Neural progenitor cell (in vitro differentiated cells): ENCODE data around the gene U2AF2. TPM values are rescaled to one million over a fixed set of nuclear protein-coding genes. Genes with fewer than 3 reads are reported as not detected.
A peak's percentile ranks its signal among the peaks of the same experiment; 100 is the strongest.

Experiments
- DNase-seq: peaks from one replicate; pipeline ENCODE4 v3.0.0-alpha.2; 2016; ENCODE audit warnings: low spot score
- H2AFZ ChIP-seq: fragments of 200-600 bp; sonication (generic); replicated peaks from 2 replicates; pipeline ENCODE4 v1.6.1; 2016; ENCODE audit warnings: antibody characterized with exemption
- H3F3A ChIP-seq: fragments of 200-600 bp; sonication (generic); 2 replicates; pipeline ENCODE4 v1.6.1; 2016; ENCODE audit warnings: antibody characterized with exemption, low read depth
- H3K27ac ChIP-seq: fragments of 200-600 bp; sonication (generic); 2 replicates; pipeline ENCODE4 v1.5.1; 2016; ENCODE audit warnings: mild to moderate bottlenecking
- H3K27me3 ChIP-seq: fragments of 200-600 bp; sonication (generic); 2 replicates; pipeline ENCODE4 v1.6.1; 2016; ENCODE audit warnings: mild to moderate bottlenecking, moderate library complexity
- H3K36me3 ChIP-seq: fragments of 200-600 bp; sonication (generic); 2 replicates; pipeline ENCODE4 v1.5.1; 2016
- H3K4me1 ChIP-seq: fragments of 200-600 bp; sonication (generic); 2 replicates; pipeline ENCODE4 v1.6.1; 2016; ENCODE audit warnings: mixed run types
- H3K4me2 ChIP-seq: fragments of 200-600 bp; sonication (generic); 2 replicates; pipeline ENCODE4 v1.6.1; 2016
- H3K4me3 ChIP-seq: fragments of 200-600 bp; sonication (generic); 2 replicates; pipeline ENCODE4 v1.5.1; 2016
- H3K79me2 ChIP-seq: fragments of 200-600 bp; sonication (generic); 2 replicates; pipeline ENCODE4 v1.6.1; 2016; ENCODE audit warnings: low read depth
- H3K9ac ChIP-seq: fragments of 200-600 bp; sonication (generic); 2 replicates; pipeline ENCODE4 v1.6.1; 2016
- H3K9me3 ChIP-seq: fragments of 200-600 bp; sonication (generic); 2 replicates; pipeline ENCODE4 v1.5.1; 2016; ENCODE audit warnings: low read depth
- H4K20me1 ChIP-seq: fragments of 200-600 bp; sonication (generic); 2 replicates; pipeline ENCODE4 v1.6.1; 2016; ENCODE audit warnings: low read depth
- H3K27ac Mint-ChIP-seq: 3 replicates; pipeline ENCODE4 v1.8.0; 2021; ENCODE audit warnings: mixed read lengths
- H3K27me3 Mint-ChIP-seq: 2 replicates; pipeline ENCODE4 v1.8.0; 2022; ENCODE audit warnings: low read depth, mild to moderate bottlenecking, inconsistent platforms, moderate library complexity, mixed read lengths; ENCODE audit not compliant: insufficient read depth
- H3K36me3 Mint-ChIP-seq: 3 replicates; pipeline ENCODE4 v1.8.0; 2021; ENCODE audit warnings: mixed read lengths
- H3K4me1 Mint-ChIP-seq: 3 replicates; pipeline ENCODE4 v1.8.0; 2021; ENCODE audit warnings: mixed read lengths
- H3K4me3 Mint-ChIP-seq: 3 replicates; pipeline ENCODE4 v1.8.0; 2021; ENCODE audit warnings: mild to moderate bottlenecking, moderate library complexity, mixed read lengths
- H3K9me3 Mint-ChIP-seq: 3 replicates; pipeline ENCODE4 v1.8.0; 2020; ENCODE audit warnings: mixed read lengths
- EZH2 ChIP-seq: fragments of 200-600 bp; sonication (generic); IDR thresholded peaks from 2 replicates; pipeline ENCODE4 v1.6.1; 2017; ENCODE audit warnings: antibody characterized with exemption, mild to moderate bottlenecking, moderate library complexity
- EZH2phosphoT487 ChIP-seq: fragments of 200-600 bp; sonication (generic); IDR thresholded peaks from 2 replicates; pipeline ENCODE4 v1.6.1; 2017; ENCODE audit warnings: antibody characterized with exemption
- total RNA-seq: library from RNA; depleted of rRNA; stranded (reverse); fragments of >200 nt; gene quantifications from 2 replicates; pipeline ENCODE4 v1.2.3, GENCODE V29; 2015; ENCODE audit warnings: low replicate concordance
- TF ChIP-seq, protein P1 (sequence below): fragments of 200-600 bp; sonication (generic); IDR thresholded peaks from 2 replicates; pipeline ENCODE4 v1.5.1; 2017; ENCODE audit warnings: antibody characterized with exemption, mild to moderate bottlenecking

Gene U2AF2
- total RNA-seq, 1 donor from 2014 or later: 124 TPM

DNA sequence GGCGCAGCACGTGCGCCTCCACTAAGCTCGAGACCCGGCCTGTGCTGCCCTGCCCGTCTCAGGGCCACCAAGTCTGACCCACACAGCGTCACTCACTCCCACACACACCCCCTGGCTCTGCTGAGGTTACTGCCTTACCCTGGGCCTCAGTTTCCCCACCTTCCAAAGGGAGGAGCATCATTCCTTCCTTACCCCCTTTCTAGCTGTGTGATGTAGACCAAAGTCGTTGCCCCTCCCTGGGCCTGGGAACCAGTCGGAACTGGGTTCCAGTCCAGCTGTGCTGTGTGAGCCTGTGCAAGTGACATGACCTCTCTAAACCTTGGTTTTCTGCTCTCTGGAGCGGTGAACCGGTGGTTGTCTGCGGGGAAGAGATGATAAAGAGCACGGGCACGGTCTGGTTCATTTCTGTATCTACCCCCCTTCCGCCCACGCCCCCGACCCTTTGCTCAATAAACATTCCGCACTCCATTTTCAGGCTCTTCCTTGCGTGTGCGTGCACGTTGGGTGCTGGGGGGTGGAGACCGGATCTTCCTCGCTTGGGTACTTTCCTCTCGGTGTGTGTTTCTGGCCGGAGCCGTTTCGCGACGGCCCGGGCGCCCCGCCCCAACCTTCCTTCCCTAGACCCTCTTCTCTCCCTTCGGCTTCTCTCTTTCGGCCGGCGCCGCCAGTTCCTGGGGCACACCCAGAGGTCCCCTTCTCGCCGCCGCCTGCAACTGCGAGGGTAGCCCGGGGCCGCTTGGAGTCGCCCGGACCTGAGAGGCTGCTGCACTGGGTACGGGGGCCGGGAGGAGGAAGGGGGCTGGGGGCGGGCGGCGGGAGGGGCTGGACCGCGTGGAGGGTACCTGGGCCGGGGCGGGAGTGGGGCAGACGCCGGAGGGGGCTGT lies 11.6 kb upstream of the U2AF2 start, which contains the start of gene ZNF581:
Gene ZNF581, plus strand, starts transcription at position 647 of the 884 bp plus-strand sequence. CDS start 923 bp downstream, outside the sequence.
- DNase-seq: peak; percentile 82
- H3K9ac ChIP-seq: peak within 1 kb of the TSS; percentile 79
- peak within 1 kb of the TSS; percentile 80 for H3K4me3 ChIP-seq
- Mint-ChIP-seq H3K27me3 (peaks cover 20% of the 10 kb centered on the region), H3K4me3 (peak within 1 kb of the TSS; percentile 96), H3K4me1 (peaks cover 45% of the 10 kb centered on the region), H3K9me3 (no peaks in the 10 kb centered on the region), H3K36me3 (peaks cover 14% of the 10 kb centered on the region), H3K27ac (peak within 1 kb of the TSS; percentile 96)
- no peak within 1 kb of the TSS for H3K27ac ChIP-seq
- no peaks in the 10 kb centered on the region for H3K27me3 ChIP-seq
- peaks cover 86% of the 10 kb centered on the region for H3K79me2 ChIP-seq
- H3K9me3 ChIP-seq: no peaks in the 10 kb centered on the region
- H4K20me1 ChIP-seq: no peaks in the 10 kb centered on the region
- H2AFZ ChIP-seq: no peak within 1 kb of the TSS
- H3K4me1 ChIP-seq: peaks cover 29% of the 10 kb centered on the region
- H3F3A ChIP-seq: peaks cover 51% of the 10 kb centered on the region
- peak within 1 kb of the TSS; percentile 99 for H3K4me2 ChIP-seq
- H3K36me3 ChIP-seq: no peaks in the 10 kb centered on the region
- TF ChIP-seq, protein P1, sequence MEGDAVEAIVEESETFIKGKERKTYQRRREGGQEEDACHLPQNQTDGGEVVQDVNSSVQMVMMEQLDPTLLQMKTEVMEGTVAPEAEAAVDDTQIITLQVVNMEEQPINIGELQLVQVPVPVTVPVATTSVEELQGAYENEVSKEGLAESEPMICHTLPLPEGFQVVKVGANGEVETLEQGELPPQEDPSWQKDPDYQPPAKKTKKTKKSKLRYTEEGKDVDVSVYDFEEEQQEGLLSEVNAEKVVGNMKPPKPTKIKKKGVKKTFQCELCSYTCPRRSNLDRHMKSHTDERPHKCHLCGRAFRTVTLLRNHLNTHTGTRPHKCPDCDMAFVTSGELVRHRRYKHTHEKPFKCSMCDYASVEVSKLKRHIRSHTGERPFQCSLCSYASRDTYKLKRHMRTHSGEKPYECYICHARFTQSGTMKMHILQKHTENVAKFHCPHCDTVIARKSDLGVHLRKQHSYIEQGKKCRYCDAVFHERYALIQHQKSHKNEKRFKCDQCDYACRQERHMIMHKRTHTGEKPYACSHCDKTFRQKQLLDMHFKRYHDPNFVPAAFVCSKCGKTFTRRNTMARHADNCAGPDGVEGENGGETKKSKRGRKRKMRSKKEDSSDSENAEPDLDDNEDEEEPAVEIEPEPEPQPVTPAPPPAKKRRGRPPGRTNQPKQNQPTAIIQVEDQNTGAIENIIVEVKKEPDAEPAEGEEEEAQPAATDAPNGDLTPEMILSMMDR: no peak
- TF ChIP-seq EZH2phosphoT487 (no peak), EZH2 (no peak)

DNA sequence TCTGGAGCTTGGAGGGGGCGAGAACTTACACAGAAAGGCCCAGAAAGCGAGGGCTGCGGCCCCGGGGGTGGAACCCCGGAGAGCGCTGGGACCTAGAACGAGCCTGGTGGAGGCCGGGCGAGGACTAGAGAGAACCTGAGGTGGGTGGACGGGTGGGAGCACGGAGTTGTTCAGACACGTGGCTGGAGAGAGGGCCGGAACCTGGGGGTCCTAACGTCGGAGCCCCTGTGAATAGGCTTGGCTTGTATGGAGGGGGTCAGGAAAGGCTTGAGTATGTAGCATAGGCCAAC lies 11.0 kb upstream of the U2AF2 start:
- Mint-ChIP-seq H3K27ac (peak overlapping the region; percentile 96), H3K4me1 (peaks cover 45% of the 10 kb centered on the region), H3K36me3 (peaks cover 14% of the 10 kb centered on the region), H3K4me3 (peak overlapping the region; percentile 96), H3K9me3 (no peaks in the 10 kb centered on the region), H3K27me3 (peaks cover 20% of the 10 kb centered on the region)
- peaks cover 56% of the 10 kb centered on the region for H3F3A ChIP-seq
- no peaks in the 10 kb centered on the region for H3K27me3 ChIP-seq
- no peaks in the 10 kb centered on the region for H3K9me3 ChIP-seq
- H2AFZ ChIP-seq: no peak overlapping the region
- peak overlapping the region; percentile 79 for H3K9ac ChIP-seq
- no peak for DNase-seq
- no peak for TF ChIP-seq EZH2
- TF ChIP-seq, protein P1: no peak
- H3K27ac ChIP-seq: no peak overlapping the region
- no peaks in the 10 kb centered on the region for H3K36me3 ChIP-seq
- H3K79me2 ChIP-seq: peaks cover 85% of the 10 kb centered on the region
- H3K4me1 ChIP-seq: peaks cover 32% of the 10 kb centered on the region
- H3K4me3 ChIP-seq: peak overlapping the region; percentile 80
- no peaks in the 10 kb centered on the region for H4K20me1 ChIP-seq
- H3K4me2 ChIP-seq: peak overlapping the region; percentile 99

DNA sequence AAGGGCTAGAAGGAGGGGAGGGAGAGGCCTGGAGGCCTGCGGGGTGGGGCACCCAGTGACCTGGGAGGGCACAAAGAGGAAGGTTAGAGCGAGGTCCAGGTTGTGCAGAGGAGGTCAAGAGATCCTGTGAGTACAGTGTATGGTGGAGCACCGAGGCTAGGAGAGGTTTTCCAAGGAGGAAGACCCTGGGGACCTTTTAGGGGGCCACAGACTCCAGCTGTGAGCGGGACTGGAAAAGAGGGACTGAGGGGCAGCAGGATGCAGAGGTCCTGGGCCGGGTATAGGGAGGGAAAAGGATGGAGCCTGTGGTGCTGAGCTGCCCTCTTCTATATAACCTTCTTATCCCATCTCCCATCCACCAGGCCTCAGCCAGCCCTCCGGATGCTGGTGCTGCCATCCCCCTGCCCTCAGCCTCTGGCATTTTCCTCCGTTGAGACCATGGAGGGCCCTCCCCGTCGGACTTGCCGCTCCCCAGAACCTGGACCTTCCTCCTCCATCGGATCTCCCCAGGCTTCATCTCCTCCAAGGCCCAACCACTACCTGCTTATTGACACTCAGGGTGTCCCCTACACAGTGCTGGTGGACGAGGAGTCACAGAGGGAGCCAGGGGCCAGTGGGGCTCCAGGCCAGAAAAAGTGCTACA lies 10.5 kb upstream of the U2AF2 start:
- no peak for TF ChIP-seq EZH2
- TF ChIP-seq EZH2phosphoT487: no peak
- TF ChIP-seq, protein P1: no peak
- H3K9ac ChIP-seq: peak overlapping the region; percentile 79
- Mint-ChIP-seq H3K4me1 (peaks cover 42% of the 10 kb centered on the region), H3K4me3 (peak overlapping the region; percentile 96), H3K36me3 (peaks cover 11% of the 10 kb centered on the region), H3K27ac (peak overlapping the region; percentile 96), H3K9me3 (no peaks in the 10 kb centered on the region), H3K27me3 (peaks cover 20% of the 10 kb centered on the region)
- H3K4me1 ChIP-seq: peaks cover 32% of the 10 kb centered on the region
- H3K27me3 ChIP-seq: no peaks in the 10 kb centered on the region
- no peaks in the 10 kb centered on the region for H3K36me3 ChIP-seq
- no peaks in the 10 kb centered on the region for H4K20me1 ChIP-seq
- DNase-seq: no peak
- H3F3A ChIP-seq: peaks cover 53% of the 10 kb centered on the region
- no peak overlapping the region for H2AFZ ChIP-seq
- no peaks in the 10 kb centered on the region for H3K9me3 ChIP-seq
- H3K4me2 ChIP-seq: peak overlapping the region; percentile 99
- H3K4me3 ChIP-seq: peak overlapping the region; percentile 80
- peaks cover 83% of the 10 kb centered on the region for H3K79me2 ChIP-seq
- H3K27ac ChIP-seq: no peak overlapping the region
